ENCODE data around the gene TMEM179.

Gene TMEM179

GRCh38 chr14:104578321-104578720, 26.3 kb downstream of the TMEM179 start:
- no peak for TF ChIP-seq CTCF (conservative IDR thresholded peaks at IDR 0.05; ENCODE audit: low read depth)
- no peak for DNase-seq (ENCODE audit: low spot score)
- no peak overlapping the region for H3K27ac ChIP-seq
- ChIA-PET POLR2A (ENCODE audit: low non-redundant PET) (no interaction called here), CTCF (no interaction called here)

- H3K27ac ChIP-seq, result no peak overlapping the region
- no peak for TF ChIP-seq CTCF (conservative IDR thresholded peaks at IDR 0.05; ENCODE audit: low read depth)
- ChIA-PET CTCF (interaction anchor here (0.6 to 1.2 kb wide), 3 partner anchors 14 to 27 kb away, joined by 3 to 4 read pairs (median 4); partner anchors contain the start of gene TMEM179), POLR2A (ENCODE audit: low non-redundant PET) (no interaction called here)
- DNase-seq (ENCODE audit: low spot score), result no peak
Observed at GRCh38 chr14:104577847-104578301, 26.7 kb downstream of the TMEM179 start.

- DNase-seq (ENCODE audit: low spot score), result no peak
Observed at GRCh38 chr14:104577426-104577825, 27.1 kb downstream of the TMEM179 start.

GRCh38 chr14:104576970-104577332, 27.6 kb downstream of the TMEM179 start:
- POLR2A ChIA-PET (ENCODE audit: low non-redundant PET), result no interaction called here
- no peak overlapping the region for H3K27ac ChIP-seq
- no peak for DNase-seq (ENCODE audit: low spot score)
- TF ChIP-seq CTCF (conservative IDR thresholded peaks at IDR 0.05; ENCODE audit: low read depth), result no peak
- CTCF ChIA-PET, result interaction anchor here (1.2 kb wide), 1 partner anchor 28 kb away, joined by 4 read pairs; the partner anchor contains the start of gene TMEM179

More at GRCh38 chr14:104577426-104577825, 27.1 kb downstream of the TMEM179 start:
- POLR2A ChIA-PET (ENCODE audit: low non-redundant PET), result no interaction called here
- no peak overlapping the region for H3K27ac ChIP-seq
- CTCF ChIA-PET, result interaction anchor here (0.6 to 1.2 kb wide), 3 partner anchors 13 to 27 kb away, joined by 3 to 4 read pairs (median 4); partner anchors contain the start of gene TMEM179
- no peak for TF ChIP-seq CTCF (conservative IDR thresholded peaks at IDR 0.05; ENCODE audit: low read depth)

- ChIA-PET POLR2A (ENCODE audit: low non-redundant PET) (no interaction called here), CTCF (interaction anchor here (0.6 to 1.2 kb wide), 2 partner anchors 12 to 28 kb away, joined by 3 to 4 read pairs; partner anchors contain the start of gene TMEM179)
- TF ChIP-seq CTCF (conservative IDR thresholded peaks at IDR 0.05; ENCODE audit: low read depth), result no peak
- no peak for DNase-seq (ENCODE audit: low spot score)
- no peak overlapping the region for H3K27ac ChIP-seq
Observed at GRCh38 chr14:104576232-104576969, 28.2 kb downstream of the TMEM179 start.

GRCh38 chr14:104574978-104575583, 29.5 kb downstream of the TMEM179 start:
- no peak overlapping the region for H3K27ac ChIP-seq
- ChIA-PET POLR2A (ENCODE audit: low non-redundant PET) (no interaction called here), CTCF (interaction anchor here (1.1 kb wide), 1 partner anchor 437 kb away, joined by 3 read pairs; no protein-coding TSS in a partner anchor)
- no peak for DNase-seq (ENCODE audit: low spot score)
- no peak for TF ChIP-seq CTCF (conservative IDR thresholded peaks at IDR 0.05; ENCODE audit: low read depth)
